ENCODE data around the gene DCST2.

Gene DCST2

GRCh38 chr1:155026588-155026987 is 7.0 kb downstream of the DCST2 start:
- no peak for DNase-seq (ENCODE audit: low read depth)
- TF ChIP-seq CTCF (IDR thresholded peaks at IDR 0.05; ENCODE audit: control insufficient read depth, insufficient read depth, low read depth, low read length, missing control alignments): no peak
- H3K4me3 ChIP-seq (ENCODE audit: control insufficient read depth, low read depth, low read length): no peak overlapping the region

GRCh38 chr1:155026154-155026553 is 7.4 kb downstream of the DCST2 start:
- DNase-seq (ENCODE audit: low read depth): no peak
- no peak overlapping the region for H3K4me3 ChIP-seq (ENCODE audit: control insufficient read depth, low read depth, low read length)
- no peak for TF ChIP-seq CTCF (IDR thresholded peaks at IDR 0.05; ENCODE audit: control insufficient read depth, insufficient read depth, low read depth, low read length, missing control alignments)

GRCh38 chr1:155024315-155024714 is 9.3 kb downstream of the DCST2 start:
- no peak for TF ChIP-seq CTCF (IDR thresholded peaks at IDR 0.05; ENCODE audit: control insufficient read depth, insufficient read depth, low read depth, low read length, missing control alignments)
- no peak overlapping the region for H3K4me3 ChIP-seq (ENCODE audit: control insufficient read depth, low read depth, low read length)
- no peak for DNase-seq (ENCODE audit: low read depth)

- H3K4me3 ChIP-seq (ENCODE audit: control insufficient read depth, low read depth, low read length): no peak overlapping the region
- no peak for DNase-seq (ENCODE audit: low read depth)
- TF ChIP-seq CTCF (IDR thresholded peaks at IDR 0.05; ENCODE audit: control insufficient read depth, insufficient read depth, low read depth, low read length, missing control alignments): no peak
These were observed 10.0 kb downstream of the DCST2 start for GRCh38 chr1:155023627-155024026.

GRCh38 chr1:155022927-155023236 is 10.7 kb downstream of the DCST2 start:
- no peak overlapping the region for H3K4me3 ChIP-seq (ENCODE audit: control insufficient read depth, low read depth, low read length)
- no peak for DNase-seq (ENCODE audit: low read depth)
- TF ChIP-seq CTCF (IDR thresholded peaks at IDR 0.05; ENCODE audit: control insufficient read depth, insufficient read depth, low read depth, low read length, missing control alignments): no peak

- no peak for TF ChIP-seq CTCF (IDR thresholded peaks at IDR 0.05; ENCODE audit: control insufficient read depth, insufficient read depth, low read depth, low read length, missing control alignments)
- DNase-seq (ENCODE audit: low read depth): no peak
- H3K4me3 ChIP-seq (ENCODE audit: control insufficient read depth, low read depth, low read length): no peak overlapping the region
These were observed 11.2 kb downstream of the DCST2 start for GRCh38 chr1:155022136-155022926.
